Esophagus muscularis mucosa (tissue), 4 donors: ENCODE data around the gene LENEP. TPM values are rescaled to one million over a fixed set of nuclear protein-coding genes. Genes with fewer than 3 reads are reported as not detected.
A peak's percentile ranks its signal among the peaks of the same experiment; 100 is the strongest.

Experiments
- DNase-seq: peaks from one replicate; pipeline ENCODE4 v3.0.0-alpha.2; 2017; ENCODE audit errors: extremely low spot score
- H3K27ac ChIP-seq, 4 donors: fragments of 200-600 bp; sonication (generic); replicated peaks in 1 of 4; 1 replicate in 3 of 4; 2 replicates in 1 of 4; pipeline ENCODE4 v1.5.1; 2016 to 2019; ENCODE audit warnings: mild to moderate bottlenecking in 1 of 4
- H3K27me3 ChIP-seq, 4 donors: fragments of 200-600 bp; sonication (generic); one replicate each; pipeline versions ENCODE4 v1.5.1 to v1.6.0; 2016 to 2019
- H3K36me3 ChIP-seq, 4 donors: fragments of 200-600 bp; sonication (generic); one replicate each; pipeline ENCODE4 v1.5.1; 2016 to 2019
- H3K4me1 ChIP-seq, 4 donors: fragments of 200-600 bp; sonication (generic); one replicate each; pipeline ENCODE4 v1.5.1; 2016 to 2019
- H3K4me3 ChIP-seq, 4 donors: fragments of 200-600 bp; sonication (generic); 1 replicate in 2 of 4; 2 replicates in 2 of 4; pipeline ENCODE4 v1.5.1; 2016 to 2019; ENCODE audit warnings: mild to moderate bottlenecking in 4 of 4, moderate library complexity in 1 of 4
- H3K9me3 ChIP-seq, 4 donors: fragments of 200-600 bp; sonication (generic); 1 replicate in 3 of 4; 2 replicates in 1 of 4; pipeline ENCODE4 v1.5.1; 2016 to 2019
- EP300 ChIP-seq: sonication (generic); formaldehyde crosslinking; IDR thresholded peaks from one replicate; pipeline ENCODE4 v1.6.1; 2017; ENCODE audit warnings: antibody characterized with exemption
- POLR2A ChIP-seq: fragments of 450-650 bp; IDR thresholded peaks from one replicate; pipeline ENCODE4 v1.6.1; 2017; ENCODE audit warnings: antibody characterized with exemption, moderate library complexity, mild to moderate bottlenecking, low read depth
- POLR2AphosphoS5 ChIP-seq, 2 donors: sonication (generic); formaldehyde crosslinking; IDR thresholded peaks; one replicate each; pipeline ENCODE4 v1.6.1; 2017; ENCODE audit warnings: antibody characterized with exemption in 2 of 2
- WGBS: methylation state at CpG from one replicate; pipeline ENCODE4 v1.1.5; 2018; 5-methylcytosine and 5-hydroxymethylcytosine counted together
- intact Hi-C: fragments of 100-400 bp; cut with DNase I; formaldehyde crosslinking; loops from one replicate; pipeline ENCODE4 v1.15.1; 2023
- total RNA-seq, 4 donors: library from RNA; depleted of rRNA; stranded (reverse); fragments of >200 nt; gene quantifications; one replicate each; pipeline versions ENCODE4 v1.1.0 to v1.2.1, GENCODE V29; 2016
- TF ChIP-seq, protein P1 (sequence below), 3 experiments: fragments of 200-600 bp in 2 of 3; fragments of 450-650 bp in 1 of 3; sonication (generic) in 2 of 3; IDR thresholded peaks; one replicate each; pipeline ENCODE4 v1.5.1; 2017 to 2019; ENCODE audit warnings: antibody characterized with exemption in 3 of 3, mild to moderate bottlenecking in 2 of 3, moderate library complexity in 1 of 3

Gene LENEP
- total RNA-seq, 4 donors from 2014 or later: not detected

DNA sequence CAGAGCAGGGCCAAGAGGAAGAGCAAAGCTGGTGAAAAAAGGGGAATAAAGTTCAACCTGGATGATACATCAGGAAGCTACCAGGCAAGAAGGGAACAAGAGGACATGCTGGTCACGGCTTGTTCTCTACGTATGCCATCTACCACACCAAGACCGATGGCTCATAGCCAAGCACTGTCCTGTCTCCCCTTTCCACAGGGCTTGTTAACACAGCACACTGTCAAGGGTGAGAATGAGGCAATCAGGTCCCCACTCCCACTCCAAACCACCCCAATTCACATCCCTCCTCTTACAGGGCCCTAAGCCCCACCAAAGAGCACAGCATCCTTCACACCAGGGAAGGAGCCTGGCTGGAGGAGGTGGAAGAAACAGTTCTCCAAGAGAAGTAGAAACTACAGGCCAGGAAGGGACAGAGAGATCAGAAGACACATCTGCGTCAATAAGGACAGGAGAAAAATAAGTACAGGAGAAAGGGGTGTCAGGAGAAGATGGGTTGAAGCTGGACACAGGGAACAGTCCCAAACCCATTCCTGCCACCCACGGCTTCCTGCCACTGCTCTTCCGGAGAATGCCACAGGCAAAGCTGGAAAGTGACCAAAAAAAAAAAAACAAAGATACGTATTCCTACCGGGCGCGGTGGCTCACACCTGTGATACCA, 21.9 kb upstream of the LENEP start:
- WGBS: 56% methylated on average over 10 of the region's 10 CpGs
- H3K27me3 ChIP-seq: no peaks in the 10 kb centered on the region
- H3K27ac ChIP-seq: peak overlapping the region; percentile 96 to 98 (median 96)
- peak overlapping the region; percentile 51 to 56 (median 54) for H3K4me3 ChIP-seq
- TF ChIP-seq POLR2A (no peak), POLR2AphosphoS5 (IDR thresholded peaks at IDR 0.05) (no peak), EP300 (no peak)
- TF ChIP-seq, protein P1, sequence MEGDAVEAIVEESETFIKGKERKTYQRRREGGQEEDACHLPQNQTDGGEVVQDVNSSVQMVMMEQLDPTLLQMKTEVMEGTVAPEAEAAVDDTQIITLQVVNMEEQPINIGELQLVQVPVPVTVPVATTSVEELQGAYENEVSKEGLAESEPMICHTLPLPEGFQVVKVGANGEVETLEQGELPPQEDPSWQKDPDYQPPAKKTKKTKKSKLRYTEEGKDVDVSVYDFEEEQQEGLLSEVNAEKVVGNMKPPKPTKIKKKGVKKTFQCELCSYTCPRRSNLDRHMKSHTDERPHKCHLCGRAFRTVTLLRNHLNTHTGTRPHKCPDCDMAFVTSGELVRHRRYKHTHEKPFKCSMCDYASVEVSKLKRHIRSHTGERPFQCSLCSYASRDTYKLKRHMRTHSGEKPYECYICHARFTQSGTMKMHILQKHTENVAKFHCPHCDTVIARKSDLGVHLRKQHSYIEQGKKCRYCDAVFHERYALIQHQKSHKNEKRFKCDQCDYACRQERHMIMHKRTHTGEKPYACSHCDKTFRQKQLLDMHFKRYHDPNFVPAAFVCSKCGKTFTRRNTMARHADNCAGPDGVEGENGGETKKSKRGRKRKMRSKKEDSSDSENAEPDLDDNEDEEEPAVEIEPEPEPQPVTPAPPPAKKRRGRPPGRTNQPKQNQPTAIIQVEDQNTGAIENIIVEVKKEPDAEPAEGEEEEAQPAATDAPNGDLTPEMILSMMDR (IDR thresholded peaks at IDR 0.05): no peak
- peaks cover 1 to 30% (median 21%) of the 10 kb centered on the region in 4 donors for H3K36me3 ChIP-seq
- no peak for DNase-seq
- no peaks in the 10 kb centered on the region for H3K9me3 ChIP-seq
- intact Hi-C loops: no loop called here
- H3K4me1 ChIP-seq: peaks cover 58 to 82% (median 73%) of the 10 kb centered on the region in 4 donors

DNA sequence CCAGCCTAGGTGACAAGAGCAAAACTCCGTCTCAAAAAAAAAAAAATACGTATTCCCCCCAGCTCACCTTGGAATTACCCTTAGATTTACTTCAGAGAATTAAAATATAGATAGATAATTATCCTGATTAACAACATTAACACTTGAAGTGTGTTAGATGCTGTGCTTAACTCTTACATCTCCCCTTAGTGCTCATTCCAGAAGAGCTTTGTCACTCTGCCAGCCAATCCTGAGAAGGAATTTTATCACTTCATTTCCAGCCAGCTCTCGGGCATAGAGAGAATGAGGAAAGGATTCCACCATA, 21.2 kb upstream of the LENEP start:
- DNase-seq: no peak
- peak overlapping the region; percentile 63 to 77 (median 70) for H3K4me3 ChIP-seq
- H3K27me3 ChIP-seq: no peaks in the 10 kb centered on the region
- H3K9me3 ChIP-seq: no peaks in the 10 kb centered on the region
- intact Hi-C loops: no loop called here
- H3K27ac ChIP-seq: peak overlapping the region; percentile 96 to 98 (median 96)
- peaks cover 58 to 78% (median 72%) of the 10 kb centered on the region in 4 donors for H3K4me1 ChIP-seq
- TF ChIP-seq POLR2A (peak; percentile 53), POLR2AphosphoS5 (IDR thresholded peaks at IDR 0.05) (no peak), EP300 (no peak)
- TF ChIP-seq, protein P1 (IDR thresholded peaks at IDR 0.05): no peak
- H3K36me3 ChIP-seq: peaks cover 0 to 23% (median 14%) of the 10 kb centered on the region in 4 donors
- WGBS: 61% methylated on average over 3 of the region's 3 CpGs

DNA sequence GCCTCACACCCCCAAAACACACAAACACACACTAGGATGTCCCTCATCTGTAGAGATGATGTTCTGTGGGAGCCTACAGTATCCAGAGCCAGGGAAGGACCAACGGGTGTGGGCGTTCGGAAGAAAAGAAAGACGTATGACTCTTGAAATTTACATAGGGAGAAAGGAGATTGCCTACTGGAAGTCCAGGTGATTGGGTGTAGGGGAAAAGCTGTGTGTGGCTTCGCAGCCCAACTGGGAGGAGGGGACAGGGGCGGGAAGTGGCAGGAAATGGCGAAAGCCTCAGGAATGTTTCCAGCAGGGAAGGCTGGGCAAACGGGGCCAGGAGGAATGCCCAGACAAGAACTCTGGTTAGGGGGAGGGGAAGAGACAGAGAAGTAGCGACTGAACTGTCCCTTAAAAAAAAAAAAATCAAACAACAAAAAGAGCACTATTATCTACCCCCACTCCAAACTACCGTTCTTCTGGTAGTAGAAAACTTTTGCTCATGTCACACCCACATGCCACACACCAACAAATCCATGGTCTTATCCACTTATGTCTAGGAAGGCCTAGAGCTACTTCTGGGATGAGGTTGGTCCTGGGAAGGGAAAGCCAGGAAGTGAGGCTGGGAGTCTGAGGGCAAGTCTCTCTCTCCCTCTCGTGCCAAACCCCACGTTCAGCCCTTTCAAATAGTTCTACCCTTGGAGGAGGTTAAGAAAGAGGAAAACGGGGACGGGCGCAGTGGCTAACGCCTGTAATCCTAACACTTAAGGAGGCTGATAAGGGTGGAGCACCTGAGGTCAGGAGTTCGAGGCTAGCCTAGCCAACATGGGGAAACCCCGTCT, 20.7 kb upstream of the LENEP start:
- no peak for DNase-seq
- H3K27me3 ChIP-seq: no peaks in the 10 kb centered on the region
- TF ChIP-seq POLR2A (no peak), EP300 (peak; percentile 79), POLR2AphosphoS5 (IDR thresholded peaks at IDR 0.05) (peak in 1 of 2 donors; percentile 72)
- intact Hi-C loops: no loop called here
- peak overlapping the region; percentile 63 to 77 (median 70) for H3K4me3 ChIP-seq
- H3K4me1 ChIP-seq: peaks cover 55 to 72% (median 68%) of the 10 kb centered on the region in 4 donors
- peak overlapping the region; percentile 96 to 98 (median 96) for H3K27ac ChIP-seq
- H3K36me3 ChIP-seq: peaks cover 0 to 17% (median 9%) of the 10 kb centered on the region in 4 donors
- WGBS: 38% methylated on average over 18 of the region's 18 CpGs
- H3K9me3 ChIP-seq: no peaks in the 10 kb centered on the region

DNA sequence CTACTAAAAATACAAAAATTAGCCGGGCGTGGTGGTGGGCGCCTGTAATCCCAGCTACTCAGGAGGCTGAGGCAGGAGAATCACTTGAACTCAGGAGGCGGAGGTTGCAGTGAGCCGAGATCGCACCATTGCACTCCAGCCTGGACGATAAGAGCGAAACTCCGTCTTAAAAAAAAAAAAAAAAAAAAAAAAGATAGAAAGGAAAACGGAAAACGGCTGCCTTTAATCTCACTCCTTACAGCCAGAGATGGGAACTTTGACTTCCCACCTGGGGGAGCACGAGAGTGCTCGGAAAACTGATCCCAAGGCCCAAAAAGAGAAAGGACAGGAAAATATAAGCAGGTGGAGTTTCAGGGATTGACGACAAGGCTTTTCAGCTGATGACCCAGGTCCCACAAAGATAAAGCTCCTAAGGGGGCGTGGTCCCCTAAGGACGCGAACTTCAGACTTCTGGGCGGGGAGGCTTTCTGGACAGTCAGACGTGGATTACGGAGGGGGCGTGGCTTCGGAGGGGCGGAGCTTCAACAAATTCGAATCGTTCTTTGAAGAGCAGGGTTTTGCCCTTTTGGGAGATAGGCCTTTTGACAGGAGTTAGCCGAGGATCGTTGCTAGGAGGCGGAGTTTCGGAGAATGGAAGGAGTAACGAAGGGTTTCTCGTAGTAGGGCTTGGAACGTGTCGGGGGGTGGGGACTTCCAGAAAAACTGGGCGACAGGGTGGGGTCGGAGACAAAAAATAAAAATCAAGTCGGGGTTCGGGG, 19.9 kb upstream of the LENEP start:
- no peaks in the 10 kb centered on the region for H3K27me3 ChIP-seq
- H3K4me1 ChIP-seq: peaks cover 48 to 67% (median 60%) of the 10 kb centered on the region in 4 donors
- intact Hi-C loops: no loop called here
- 6% methylated on average over 37 of the region's 37 CpGs for WGBS
- peak overlapping the region; percentile 96 to 98 (median 96) for H3K27ac ChIP-seq
- DNase-seq: peak; percentile 99
- no peaks in the 10 kb centered on the region for H3K9me3 ChIP-seq
- peaks cover 0 to 15% (median 2%) of the 10 kb centered on the region in 4 donors for H3K36me3 ChIP-seq
- peak in 1 of 2 donors; percentile 88 for TF ChIP-seq POLR2AphosphoS5 (IDR thresholded peaks at IDR 0.05)
- no peak for TF ChIP-seq EP300
- TF ChIP-seq, protein P1 (IDR thresholded peaks at IDR 0.05): peak in 2 of 3 experiments; percentile 20 to 37
- TF ChIP-seq POLR2A: peak; percentile 20
- peak overlapping the region; percentile 63 to 77 (median 70) for H3K4me3 ChIP-seq
